Karpas-422 (cell line): ENCODE results near the gene NFIX. TPM values are rescaled to one million over a fixed set of nuclear protein-coding genes. Genes with fewer than 3 reads are reported as not detected.

ENCODE experiments used
- DNase-seq: peaks from one replicate; pipeline ENCODE4 v3.0.0-alpha.2; 2015
- H2AFZ ChIP-seq: fragments of 200-600 bp; sonication (generic); 2 replicates; pipeline ENCODE4 v1.6.1; 2014; ENCODE audit warnings: antibody characterized with exemption, low read length, mixed read lengths
- H3K27ac ChIP-seq: fragments of 200-600 bp; sonication (generic); 2 replicates; pipeline ENCODE4 v1.5.1; 2014; ENCODE audit warnings: mild to moderate bottlenecking, low read length, moderate library complexity
- H3K27me3 ChIP-seq: fragments of 200-600 bp; sonication (generic); 2 replicates; pipeline ENCODE4 v1.6.1; 2014; ENCODE audit warnings: low read length, mixed read lengths
- H3K36me3 ChIP-seq: fragments of 200-600 bp; sonication (generic); 2 replicates; pipeline ENCODE4 v1.6.1; 2014; ENCODE audit warnings: low read length, mixed read lengths; ENCODE audit not compliant: insufficient read depth
- H3K4me1 ChIP-seq: fragments of 200-600 bp; sonication (generic); 2 replicates; pipeline ENCODE4 v1.6.1; 2014; ENCODE audit warnings: mild to moderate bottlenecking, low read length, mixed read lengths
- H3K4me2 ChIP-seq: fragments of 200-600 bp; sonication (generic); 2 replicates; pipeline ENCODE4 v1.6.1; 2014; ENCODE audit warnings: low read length, low read depth, mild to moderate bottlenecking; ENCODE audit not compliant: poor library complexity, severe bottlenecking
- H3K4me3 ChIP-seq: fragments of 200-600 bp; sonication (generic); 2 replicates; pipeline ENCODE4 v1.5.1; 2014; ENCODE audit warnings: mild to moderate bottlenecking, antibody characterized with exemption, low read length, mixed read lengths
- H3K79me2 ChIP-seq: fragments of 200-600 bp; sonication (generic); 2 replicates; pipeline ENCODE4 v1.6.1; 2014; ENCODE audit warnings: mild to moderate bottlenecking, low read length, mixed read lengths
- H3K9ac ChIP-seq: fragments of 200-600 bp; sonication (generic); 2 replicates; pipeline ENCODE4 v1.6.0; 2014; ENCODE audit warnings: low read length
- H3K9me2 ChIP-seq: fragments of 200-600 bp; sonication (generic), shearing (Covaris generic); replicated peaks from 2 replicates; pipeline ENCODE4 v1.6.0; 2014; ENCODE audit warnings: mild to moderate bottlenecking, low read length, moderate library complexity; ENCODE audit not compliant: insufficient read depth
- H3K9me3 ChIP-seq: fragments of 300-700, 200-600 bp; sonication (generic); 2 replicates; pipeline ENCODE4 v1.6.1; 2014; ENCODE audit warnings: low read length, mixed read lengths
- H4K20me1 ChIP-seq: fragments of 200-600 bp; sonication (generic); 2 replicates; pipeline ENCODE4 v1.6.1; 2014; ENCODE audit warnings: mild to moderate bottlenecking, antibody characterized with exemption, low read length, low read depth; ENCODE audit not compliant: insufficient read depth
- total RNA-seq: library from RNA; depleted of rRNA; stranded (reverse); fragments of >200 nt; shearing (Covaris generic); gene quantifications from 2 replicates; pipeline ENCODE4 v1.2.3, GENCODE V29; 2014; ENCODE audit warnings: low replicate concordance

The NFIX gene
- total RNA-seq, 1 experiment from 2014 or later = 0.04 TPM

DNA sequence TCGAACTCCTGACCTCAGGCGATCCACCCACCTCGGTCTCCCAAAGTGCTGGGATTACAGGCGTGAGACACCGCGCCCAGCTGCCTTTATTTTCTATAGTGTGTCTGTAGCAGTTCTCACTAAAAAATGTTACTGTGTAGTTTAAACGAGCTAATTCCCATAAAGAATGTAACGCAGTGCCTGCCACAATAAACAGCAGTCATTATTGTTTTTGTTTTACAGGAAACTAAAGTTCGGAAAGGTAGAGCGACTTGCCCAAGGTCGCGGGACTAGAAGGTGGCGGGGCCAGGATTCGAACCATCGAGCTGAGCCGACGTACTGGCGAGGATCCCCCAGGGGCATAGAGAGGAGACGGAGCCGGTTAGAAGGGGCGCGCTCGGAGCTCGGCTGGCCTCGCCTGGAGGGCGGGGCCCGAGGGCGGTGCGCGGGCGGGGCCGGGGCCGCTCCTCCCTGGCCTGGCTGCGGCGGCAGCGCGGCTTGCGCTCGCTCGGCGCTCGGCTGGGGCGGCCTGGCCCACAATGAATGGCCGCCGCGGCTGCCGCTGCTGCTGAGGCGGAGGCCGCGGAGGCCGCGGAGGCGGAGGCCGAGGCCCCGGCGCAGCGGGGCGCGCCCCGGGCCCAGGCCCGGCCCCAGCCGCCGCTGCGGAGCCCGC is 122.6 kb downstream of the NFIX start, which contains the start of gene NACC1:
NACC1 (plus strand) TSS at position 493 of the 652 bp plus-strand sequence. CDS start 16,944 bp downstream, outside the sequence.
- DNase-seq = peak; percentile 97
- Histone ChIP-seq H3K4me1 (peaks cover 44% of the 10 kb centered on the region), H3K9ac (peak within 1 kb of the TSS; percentile 100), H3K27me3 (no peaks in the 10 kb centered on the region), H3K4me2 (peak within 1 kb of the TSS; percentile 91), H2AFZ (peak within 1 kb of the TSS; percentile 73; the same call in 1 of the 2 replicates), H3K36me3 (no peaks in the 10 kb centered on the region), H3K27ac (peak within 1 kb of the TSS; percentile 91), H3K9me3 (no peaks in the 10 kb centered on the region), H3K79me2 (peaks cover 64% of the 10 kb centered on the region), H3K4me3 (peak within 1 kb of the TSS; percentile 98), H4K20me1 (peaks cover 40% of the 10 kb centered on the region), H3K9me2 (no peaks in the 10 kb centered on the region)

DNA sequence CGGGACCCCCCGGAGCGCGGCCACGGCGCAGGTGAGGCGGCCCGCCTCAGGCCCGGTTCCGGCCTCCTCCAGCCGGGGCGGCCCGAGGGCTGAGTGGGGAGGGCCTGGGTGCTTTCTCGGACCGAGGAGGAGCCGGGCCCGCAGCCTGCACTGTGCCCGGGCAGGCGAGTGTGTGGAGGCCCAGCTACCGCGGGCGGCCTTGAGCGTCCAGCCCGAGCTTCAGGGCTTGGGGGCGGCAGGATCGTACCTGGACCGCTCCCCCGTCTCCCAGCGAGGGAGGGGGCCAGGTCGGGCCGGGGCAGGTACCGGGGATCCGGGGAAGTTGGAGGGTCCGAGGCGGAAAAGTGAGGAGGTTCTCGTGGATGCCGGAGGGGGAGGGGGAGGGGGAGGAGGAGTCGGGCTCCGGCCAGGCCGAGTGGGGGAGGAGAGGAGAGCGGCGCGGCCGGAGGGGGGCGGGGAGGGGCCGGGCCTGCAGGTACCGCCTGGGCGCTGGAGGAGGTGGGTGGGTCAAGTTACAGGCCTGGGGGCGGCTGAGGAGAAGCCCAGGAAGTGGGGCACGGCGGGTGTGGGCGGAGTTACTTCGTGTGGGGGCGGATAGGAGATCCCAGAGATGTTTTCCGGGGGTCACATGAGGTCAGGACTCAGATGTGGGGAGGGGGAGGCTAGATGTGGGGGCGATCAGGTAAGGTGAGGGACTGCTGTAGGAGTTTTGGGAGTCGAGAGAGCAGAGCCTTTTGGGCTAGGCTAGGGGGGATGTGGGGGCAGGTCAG is 123.3 kb downstream of the NFIX start:
- H3K4me3 ChIP-seq = peak overlapping the region; percentile 98
- H3K79me2 ChIP-seq = peaks cover 71% of the 10 kb centered on the region
- no peaks in the 10 kb centered on the region for H3K27me3 ChIP-seq
- peaks cover 45% of the 10 kb centered on the region for H4K20me1 ChIP-seq
- H2AFZ ChIP-seq = no peak overlapping the region
- peak overlapping the region; percentile 100 for H3K9ac ChIP-seq
- peak overlapping the region; percentile 91 for H3K27ac ChIP-seq
- H3K36me3 ChIP-seq = no peaks in the 10 kb centered on the region
- no peaks in the 10 kb centered on the region for H3K9me3 ChIP-seq
- H3K4me1 ChIP-seq = peaks cover 44% of the 10 kb centered on the region
- H3K4me2 ChIP-seq = peak overlapping the region; percentile 81
- no peaks in the 10 kb centered on the region for H3K9me2 ChIP-seq
- peak; percentile 92 for DNase-seq

DNA sequence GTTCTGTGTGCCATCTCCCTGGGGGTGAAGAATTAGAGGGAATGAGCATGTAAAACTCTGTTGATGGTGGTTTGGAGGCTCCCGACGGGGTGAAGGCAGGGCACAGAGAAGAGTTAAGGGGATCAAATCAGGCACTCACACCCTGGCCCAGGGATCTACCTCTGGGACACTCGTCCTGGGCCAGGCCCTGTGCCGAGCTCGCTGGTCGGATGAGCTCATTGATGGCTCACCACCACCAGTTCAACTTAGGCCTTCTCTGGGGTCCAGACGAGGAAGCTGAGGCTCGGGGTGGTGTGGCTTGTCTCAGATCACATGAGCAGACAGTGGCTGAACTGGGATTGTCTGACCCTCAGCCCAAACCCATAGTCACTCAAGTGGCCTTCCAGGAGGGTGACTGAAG is 124.4 kb downstream of the NFIX start:
- Histone ChIP-seq H3K36me3 (no peaks in the 10 kb centered on the region), H3K27me3 (no peaks in the 10 kb centered on the region), H4K20me1 (peaks cover 45% of the 10 kb centered on the region), H3K9me3 (no peaks in the 10 kb centered on the region), H3K4me2 (peak overlapping the region; percentile 81), H3K9ac (peak overlapping the region; percentile 100), H2AFZ (no peak overlapping the region), H3K4me3 (peak overlapping the region; percentile 98), H3K4me1 (peaks cover 44% of the 10 kb centered on the region), H3K79me2 (peaks cover 81% of the 10 kb centered on the region), H3K27ac (peak overlapping the region; percentile 44; the same call in 1 of the 2 replicates), H3K9me2 (no peaks in the 10 kb centered on the region)
- no peak for DNase-seq

DNA sequence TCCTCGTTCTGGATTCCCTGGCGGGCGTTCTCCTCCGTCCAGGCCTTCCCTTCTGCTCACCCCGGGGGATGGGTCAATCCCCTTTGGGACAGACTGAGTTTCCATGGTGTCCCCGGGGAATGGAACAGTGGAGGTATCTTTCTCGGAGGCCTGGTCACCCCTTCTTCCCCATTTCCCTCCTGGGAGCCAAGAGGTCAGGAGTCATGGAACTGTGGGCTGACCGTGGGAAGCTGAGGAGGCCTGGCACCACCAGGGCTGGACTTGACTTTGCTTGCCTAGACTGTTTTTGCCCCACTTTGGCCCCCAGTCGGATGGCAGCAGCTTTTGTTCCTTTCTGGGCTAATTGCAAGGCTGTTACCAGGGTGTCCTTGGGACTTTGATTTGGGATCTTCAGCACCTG is 124.8 kb downstream of the NFIX start:
- H2AFZ ChIP-seq = no peak overlapping the region
- no peaks in the 10 kb centered on the region for H3K27me3 ChIP-seq
- no peaks in the 10 kb centered on the region for H3K36me3 ChIP-seq
- DNase-seq = no peak
- H3K9me2 ChIP-seq = no peaks in the 10 kb centered on the region
- H3K4me3 ChIP-seq = peak overlapping the region; percentile 98; the same call in 1 of the 2 replicates
- peaks cover 81% of the 10 kb centered on the region for H3K79me2 ChIP-seq
- H3K4me2 ChIP-seq = peak overlapping the region; percentile 81
- H3K9me3 ChIP-seq = no peaks in the 10 kb centered on the region
- peaks cover 40% of the 10 kb centered on the region for H3K4me1 ChIP-seq
- H4K20me1 ChIP-seq = peaks cover 45% of the 10 kb centered on the region
- H3K27ac ChIP-seq = no peak overlapping the region
- peak overlapping the region; percentile 100 for H3K9ac ChIP-seq

DNA sequence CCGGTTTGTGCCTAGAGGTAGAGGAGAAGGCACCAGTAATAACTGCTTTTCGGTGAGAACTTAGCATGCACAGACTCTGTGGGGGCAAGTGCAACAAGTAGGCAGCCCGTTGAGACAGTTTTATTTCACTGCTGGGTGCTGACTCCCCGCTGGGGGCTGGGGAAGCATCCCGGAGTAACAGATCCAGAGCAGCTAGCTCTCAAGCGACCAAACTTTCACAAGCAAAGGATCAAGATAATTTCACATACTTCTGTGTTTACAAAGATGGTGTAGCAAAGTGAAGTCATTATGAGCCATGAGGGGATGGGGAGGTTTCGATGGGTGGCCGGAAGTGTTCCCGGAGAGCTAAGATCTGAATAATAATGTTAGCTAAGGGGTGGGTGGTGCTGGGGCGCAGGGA is 125.5 kb downstream of the NFIX start:
- Histone ChIP-seq H4K20me1 (peaks cover 45% of the 10 kb centered on the region), H2AFZ (no peak overlapping the region), H3K36me3 (no peaks in the 10 kb centered on the region), H3K4me2 (no peak overlapping the region), H3K27ac (no peak overlapping the region), H3K9me3 (no peaks in the 10 kb centered on the region), H3K27me3 (no peaks in the 10 kb centered on the region), H3K9me2 (no peaks in the 10 kb centered on the region), H3K4me3 (no peak overlapping the region), H3K9ac (no peak overlapping the region), H3K79me2 (peaks cover 80% of the 10 kb centered on the region), H3K4me1 (peaks cover 33% of the 10 kb centered on the region)
- DNase-seq = no peak

DNA sequence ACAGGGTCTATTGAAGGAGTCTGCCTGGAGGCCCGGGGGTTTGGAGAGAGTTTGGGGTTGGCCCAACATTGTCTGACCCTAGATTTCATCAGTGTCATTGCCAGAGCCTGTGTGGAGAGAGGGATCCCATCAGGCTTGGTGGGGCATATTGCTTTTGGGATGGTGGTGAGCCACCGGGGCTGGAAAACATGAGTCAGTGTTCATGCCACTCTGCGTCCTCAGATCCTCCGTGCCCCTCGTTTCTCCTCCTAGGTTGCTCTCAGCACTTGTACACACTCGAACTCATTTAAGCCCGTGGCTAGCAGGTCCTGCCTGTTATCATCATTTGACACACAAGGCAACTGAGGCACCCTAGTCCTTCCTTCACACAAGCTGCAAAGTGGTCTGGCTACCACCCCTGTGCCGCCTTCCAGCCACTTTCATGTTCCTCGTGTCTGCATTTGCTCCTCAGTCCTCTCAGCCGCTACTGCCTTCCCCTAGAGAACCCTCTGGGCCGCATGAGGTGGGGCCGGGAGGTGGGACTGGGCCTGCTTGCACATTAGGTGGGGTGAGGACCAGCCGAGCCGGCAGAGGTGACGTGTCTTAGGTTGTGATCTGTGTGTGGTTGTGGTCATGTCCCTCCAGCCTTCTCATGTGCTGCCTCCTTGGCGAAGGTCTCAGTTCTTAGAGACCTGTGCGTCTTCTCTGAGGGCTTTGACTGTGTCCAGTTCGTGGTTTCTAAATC is 126.4 kb downstream of the NFIX start:
- Histone ChIP-seq H3K79me2 (peaks cover 82% of the 10 kb centered on the region), H3K4me3 (no peak overlapping the region), H2AFZ (no peak overlapping the region), H3K36me3 (no peaks in the 10 kb centered on the region), H4K20me1 (peaks cover 45% of the 10 kb centered on the region), H3K9ac (no peak overlapping the region), H3K27ac (no peak overlapping the region), H3K27me3 (no peaks in the 10 kb centered on the region), H3K4me1 (peaks cover 32% of the 10 kb centered on the region), H3K9me3 (no peaks in the 10 kb centered on the region), H3K4me2 (no peak overlapping the region), H3K9me2 (no peaks in the 10 kb centered on the region)
- no peak for DNase-seq

DNA sequence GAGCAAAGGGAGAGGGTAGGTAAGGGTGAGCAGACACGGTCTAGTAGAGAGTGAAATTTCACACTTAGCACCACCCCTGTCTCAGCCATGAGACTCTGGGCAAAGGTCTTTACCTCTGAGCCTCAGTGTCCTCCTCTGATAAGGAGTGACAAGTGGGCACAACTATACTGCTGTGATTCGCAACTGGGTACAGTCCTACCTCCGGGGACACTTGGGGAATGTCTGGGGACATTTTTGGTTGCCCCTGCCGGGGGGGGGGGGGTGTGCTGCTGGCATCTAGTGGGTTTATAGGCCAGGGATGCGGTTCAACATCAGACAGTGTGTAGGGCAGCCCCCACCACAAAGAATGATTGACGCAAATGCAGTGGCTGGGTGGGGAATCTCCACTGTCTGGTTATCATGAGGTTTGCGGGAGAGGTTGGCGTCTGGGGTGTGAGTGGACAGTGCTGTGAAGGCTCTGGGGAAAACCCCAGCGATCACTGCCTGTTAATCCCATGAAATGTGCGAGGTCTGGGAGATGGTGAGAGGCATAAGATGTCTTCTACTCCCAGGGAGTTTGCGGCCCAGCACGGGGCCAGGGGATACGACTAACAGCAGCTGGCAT is 127.1 kb downstream of the NFIX start:
- peaks cover 45% of the 10 kb centered on the region for H4K20me1 ChIP-seq
- DNase-seq = no peak

More for the DNA sequence above, 127.1 kb downstream of the NFIX start:
- H3K4me3 ChIP-seq = no peak overlapping the region
- no peak overlapping the region for H3K9ac ChIP-seq
- no peaks in the 10 kb centered on the region for H3K9me3 ChIP-seq
- H3K27ac ChIP-seq = no peak overlapping the region
- peaks cover 86% of the 10 kb centered on the region for H3K79me2 ChIP-seq
- H3K4me1 ChIP-seq = peaks cover 26% of the 10 kb centered on the region
- no peaks in the 10 kb centered on the region for H3K27me3 ChIP-seq
- no peaks in the 10 kb centered on the region for H3K36me3 ChIP-seq
- H3K4me2 ChIP-seq = no peak overlapping the region
- H3K9me2 ChIP-seq = no peaks in the 10 kb centered on the region
- no peak overlapping the region for H2AFZ ChIP-seq
